ENCODE results near the gene RABIF. TPM values are rescaled to one million over a fixed set of nuclear protein-coding genes. Genes with fewer than 3 reads are reported as not detected.
"Not testable (repeated sequence)": the region's sequence is repeated elsewhere in the genome, so short reads cannot be mapped to it uniquely, and the experiment has no call there.

Gene RABIF
- 1 to 10 TPM; 2.7 to 6.0 (median 3.9) TPM for total RNA-seq
- polyA plus RNA-seq = 10 to 100 TPM in 1 of 2 donors, 1 to 10 TPM in 1; 2.8 to 11.7 TPM
- long read RNA-seq, donor 1, transcript RABIF-201 (2 exons, 2,430 nt) = major isoform, 21 of 24 reads
- long read RNA-seq, donor 1, partial matches to known transcripts = 3 of 24 reads
- long read RNA-seq, donor 1, other reads (novel, unspliced or antisense) = 0 of 24 reads
- long read RNA-seq, donor 2, transcript RABIF-201 (2 exons, 2,430 nt) = major isoform, 25 of 25 reads
- long read RNA-seq, donor 2, partial matches to known transcripts = 0 of 25 reads
- long read RNA-seq, donor 2, other reads (novel, unspliced or antisense) = 0 of 25 reads
- long read RNA-seq, donor 3, transcript RABIF-201 (2 exons, 2,430 nt) = major isoform, 9 of 10 reads
- long read RNA-seq, donor 3, partial matches to known transcripts = 0 of 10 reads
- long read RNA-seq, donor 3, other reads (novel, unspliced or antisense) = 1 of 10 reads

GRCh38 chr1:202888531-202889360 is at the start of gene RABIF:
Gene RABIF (minus strand): TSS chr1:202889149. CDS start chr1:202889098, 51 bp downstream.
- H3K9me3 ChIP-seq = no peaks in the 10 kb centered on the region
- H3K36me3 ChIP-seq = no peaks in the 10 kb centered on the region
- H3K4me1 ChIP-seq (ENCODE audit: insufficient read depth) = no peaks in the 10 kb centered on the region
- peak in 1 of 3 donors; percentile 37 for TF ChIP-seq CTCF (IDR thresholded peaks at IDR 0.05)
- TF ChIP-seq EP300 (IDR thresholded peaks at IDR 0.05) = no peak
- TF ChIP-seq POLR2A (IDR thresholded peaks at IDR 0.05) = peak; percentile 85
- H3K27me3 ChIP-seq = no peaks in the 10 kb centered on the region
- peak within 1 kb of the TSS; percentile 72 for H3K4me3 ChIP-seq
- peak; percentile 95 to 98 (median 95) for DNase-seq
- intact Hi-C loops (cut with DNase I) = loop anchor here in 1 of 4 donors (10.0 kb wide), 1 partner anchor 74 kb away; the partner anchor contains the start of gene PCAT6
- H3K27ac ChIP-seq = peak within 1 kb of the TSS; percentile 63 to 90
- WGBS, 3 donors = 0 to 1% (median 0%) methylated on average over 61 to 84 of the region's 84 CpGs

DNA sequence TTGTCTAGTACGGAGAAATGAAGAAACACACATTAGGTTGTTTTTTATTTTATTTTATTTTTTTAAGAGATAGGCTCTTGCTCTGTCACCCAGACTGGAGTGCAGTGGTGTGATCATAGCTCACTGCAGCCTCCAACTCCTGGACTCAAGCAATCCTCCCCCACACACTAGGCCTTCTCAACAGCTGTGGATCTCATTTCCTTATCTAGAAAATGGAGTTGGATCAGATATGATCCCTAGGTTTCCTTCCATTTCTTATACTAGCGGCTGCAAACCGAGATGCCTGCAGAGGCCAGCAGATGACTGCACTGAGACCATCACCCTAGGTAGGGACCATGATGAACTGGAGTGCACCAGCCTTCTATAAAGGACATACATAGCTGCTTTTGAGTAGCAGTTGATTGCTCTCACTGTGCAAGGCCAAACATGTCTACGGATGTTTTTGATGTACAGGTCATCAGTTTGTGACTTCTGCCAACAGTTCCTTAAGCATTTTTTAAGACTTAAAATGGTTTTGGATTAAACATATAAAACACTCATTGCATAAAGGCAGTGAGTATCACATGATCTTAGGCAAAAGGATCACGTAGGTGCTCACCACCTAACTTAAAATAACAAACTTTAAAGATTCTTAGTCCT is 49.5 kb upstream of the RABIF start:
- WGBS, 3 donors = 52 to 75% (median 56%) methylated on average over 5 of the region's 5 CpGs
- no peak for TF ChIP-seq POLR2A (IDR thresholded peaks at IDR 0.05)
- TF ChIP-seq CTCF (IDR thresholded peaks at IDR 0.05) = no peak
- TF ChIP-seq EP300 (IDR thresholded peaks at IDR 0.05) = no peak
- Histone ChIP-seq H3K36me3 (no peaks in the 10 kb centered on the region), H3K27me3 (no peaks in the 10 kb centered on the region), H3K4me1 (ENCODE audit: insufficient read depth) (no peaks in the 10 kb centered on the region), H3K27ac (no peak overlapping the region), H3K9me3 (no peaks in the 10 kb centered on the region), H3K4me3 (no peak overlapping the region)
- intact Hi-C loops (cut with DNase I) = no loop called here
- no peak for DNase-seq

DNA sequence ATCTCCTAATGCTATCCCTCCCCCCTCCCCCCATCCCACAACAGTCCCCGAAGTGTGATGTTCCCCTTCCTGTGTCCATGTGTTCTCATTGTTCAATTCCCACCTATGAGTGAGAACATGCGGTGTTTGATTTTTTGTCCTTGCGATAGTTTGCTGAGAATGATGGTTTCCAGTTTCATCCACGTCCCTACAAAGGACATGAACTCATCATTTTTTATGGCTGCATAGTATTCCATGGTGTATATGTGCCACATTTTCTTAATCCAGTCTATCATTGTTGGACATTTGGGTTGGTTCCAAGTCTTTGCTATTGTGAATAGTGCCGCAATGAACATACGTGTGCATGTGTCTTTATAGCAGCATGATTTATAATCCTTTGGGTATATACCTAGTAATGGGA is 47.5 kb upstream of the RABIF start:
- intact Hi-C loops (cut with DNase I) = not testable (repeated sequence)

GRCh38 chr1:202935844-202936243 is 46.9 kb upstream of the RABIF start:
- no peak for TF ChIP-seq EP300 (IDR thresholded peaks at IDR 0.05)
- no peak for TF ChIP-seq POLR2A (IDR thresholded peaks at IDR 0.05)
- TF ChIP-seq CTCF (IDR thresholded peaks at IDR 0.05) = no peak
- intact Hi-C loops (cut with DNase I) = no loop called here
- H3K27me3 ChIP-seq = no peaks in the 10 kb centered on the region
- 78 to 87% (median 80%) methylated on average over 3 of the region's 3 CpGs for WGBS, 3 donors
- H3K9me3 ChIP-seq = no peaks in the 10 kb centered on the region
- DNase-seq = no peak
- no peak overlapping the region for H3K27ac ChIP-seq
- H3K36me3 ChIP-seq = no peaks in the 10 kb centered on the region
- no peak overlapping the region for H3K4me3 ChIP-seq
- no peaks in the 10 kb centered on the region for H3K4me1 ChIP-seq (ENCODE audit: insufficient read depth)

More for the DNA sequence above, 47.5 kb upstream of the RABIF start:
- not testable (repeated sequence) for H3K4me3 ChIP-seq; H3K27ac ChIP-seq; DNase-seq; H3K27me3 ChIP-seq; H3K9me3 ChIP-seq; H3K36me3 ChIP-seq; H3K4me1 ChIP-seq (ENCODE audit: insufficient read depth)
- 86 to 100% (median 100%) methylated on average over 1 of the region's 6 CpGs for whole genome bisulfite sequencing, 3 donors
